ENCODE measurements around the gene HDGF.
A peak's percentile ranks its signal among the peaks of the same experiment; 100 is the strongest.

The HDGF gene

DNA sequence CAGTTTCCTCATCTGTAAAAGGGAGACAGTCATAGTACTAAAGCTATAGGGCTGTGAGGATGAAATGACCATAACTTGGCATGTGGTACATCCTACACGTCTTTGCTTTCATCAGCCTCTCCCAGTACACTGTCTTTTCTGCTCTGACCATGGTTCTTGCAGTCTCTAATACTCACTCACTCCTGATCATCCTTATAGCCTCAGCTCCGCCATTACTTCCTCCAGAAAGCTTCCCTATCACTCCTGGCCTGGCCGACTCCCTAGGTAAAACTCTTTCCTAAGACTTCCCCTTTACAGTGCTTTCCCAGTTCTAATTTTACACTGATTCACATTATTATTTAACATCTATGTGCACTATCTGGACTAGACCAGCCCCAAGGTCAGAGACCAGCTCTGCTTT, 5.6 kb downstream of the HDGF start:
- TF ChIP-seq, protein P1, sequence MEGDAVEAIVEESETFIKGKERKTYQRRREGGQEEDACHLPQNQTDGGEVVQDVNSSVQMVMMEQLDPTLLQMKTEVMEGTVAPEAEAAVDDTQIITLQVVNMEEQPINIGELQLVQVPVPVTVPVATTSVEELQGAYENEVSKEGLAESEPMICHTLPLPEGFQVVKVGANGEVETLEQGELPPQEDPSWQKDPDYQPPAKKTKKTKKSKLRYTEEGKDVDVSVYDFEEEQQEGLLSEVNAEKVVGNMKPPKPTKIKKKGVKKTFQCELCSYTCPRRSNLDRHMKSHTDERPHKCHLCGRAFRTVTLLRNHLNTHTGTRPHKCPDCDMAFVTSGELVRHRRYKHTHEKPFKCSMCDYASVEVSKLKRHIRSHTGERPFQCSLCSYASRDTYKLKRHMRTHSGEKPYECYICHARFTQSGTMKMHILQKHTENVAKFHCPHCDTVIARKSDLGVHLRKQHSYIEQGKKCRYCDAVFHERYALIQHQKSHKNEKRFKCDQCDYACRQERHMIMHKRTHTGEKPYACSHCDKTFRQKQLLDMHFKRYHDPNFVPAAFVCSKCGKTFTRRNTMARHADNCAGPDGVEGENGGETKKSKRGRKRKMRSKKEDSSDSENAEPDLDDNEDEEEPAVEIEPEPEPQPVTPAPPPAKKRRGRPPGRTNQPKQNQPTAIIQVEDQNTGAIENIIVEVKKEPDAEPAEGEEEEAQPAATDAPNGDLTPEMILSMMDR (IDR thresholded peaks at IDR 0.05; ENCODE audit: insufficient read depth, low read depth, low read length, missing control alignments): no peak
- no peak for DNase-seq (ENCODE audit: low read depth)
- peak overlapping the region; percentile 84 for H3K4me3 ChIP-seq (ENCODE audit: low read length)

DNA sequence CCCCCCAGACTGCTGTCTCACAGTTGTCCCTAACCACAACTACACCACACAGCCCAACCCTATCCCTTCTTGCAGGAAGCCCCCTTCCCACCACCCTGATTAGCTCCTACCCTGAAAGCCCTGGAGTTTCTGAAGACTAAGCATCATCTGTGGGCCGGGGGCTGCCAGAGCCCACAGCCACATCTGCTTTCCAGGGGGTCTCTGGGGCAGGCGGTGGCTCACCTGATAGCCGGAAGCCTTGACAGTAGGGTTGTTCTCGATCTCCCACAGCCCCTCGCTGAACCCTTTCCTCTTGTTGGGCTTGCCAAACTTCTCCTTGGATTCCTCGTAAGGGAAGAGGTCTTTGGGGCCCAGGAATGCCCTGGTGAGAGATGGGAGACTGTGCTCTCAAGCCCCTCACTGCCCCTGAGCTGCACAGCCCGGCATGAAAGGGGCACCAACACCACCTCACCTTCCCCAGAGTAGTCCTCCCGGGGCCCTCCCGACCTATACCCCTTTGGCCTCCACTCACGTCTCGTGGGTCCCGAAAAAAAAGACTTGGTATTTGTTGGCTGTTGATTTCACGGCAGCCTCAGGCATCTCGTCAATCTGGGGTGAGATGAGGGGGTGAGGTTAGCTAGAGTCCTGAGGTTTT, 6.6 kb downstream of the HDGF start:
- TF ChIP-seq, protein P1 (IDR thresholded peaks at IDR 0.05; ENCODE audit: insufficient read depth, low read depth, low read length, missing control alignments): no peak
- no peak overlapping the region for H3K4me3 ChIP-seq (ENCODE audit: low read length)
- no peak for DNase-seq (ENCODE audit: low read depth)

- no peak overlapping the region for H3K4me3 ChIP-seq (ENCODE audit: low read length)
- TF ChIP-seq, protein P1 (IDR thresholded peaks at IDR 0.05; ENCODE audit: insufficient read depth, low read depth, low read length, missing control alignments): no peak
- no peak for DNase-seq (ENCODE audit: low read depth)
Observed at GRCh38 chr1:156744344-156744743, 7.1 kb downstream of the HDGF start.

DNA sequence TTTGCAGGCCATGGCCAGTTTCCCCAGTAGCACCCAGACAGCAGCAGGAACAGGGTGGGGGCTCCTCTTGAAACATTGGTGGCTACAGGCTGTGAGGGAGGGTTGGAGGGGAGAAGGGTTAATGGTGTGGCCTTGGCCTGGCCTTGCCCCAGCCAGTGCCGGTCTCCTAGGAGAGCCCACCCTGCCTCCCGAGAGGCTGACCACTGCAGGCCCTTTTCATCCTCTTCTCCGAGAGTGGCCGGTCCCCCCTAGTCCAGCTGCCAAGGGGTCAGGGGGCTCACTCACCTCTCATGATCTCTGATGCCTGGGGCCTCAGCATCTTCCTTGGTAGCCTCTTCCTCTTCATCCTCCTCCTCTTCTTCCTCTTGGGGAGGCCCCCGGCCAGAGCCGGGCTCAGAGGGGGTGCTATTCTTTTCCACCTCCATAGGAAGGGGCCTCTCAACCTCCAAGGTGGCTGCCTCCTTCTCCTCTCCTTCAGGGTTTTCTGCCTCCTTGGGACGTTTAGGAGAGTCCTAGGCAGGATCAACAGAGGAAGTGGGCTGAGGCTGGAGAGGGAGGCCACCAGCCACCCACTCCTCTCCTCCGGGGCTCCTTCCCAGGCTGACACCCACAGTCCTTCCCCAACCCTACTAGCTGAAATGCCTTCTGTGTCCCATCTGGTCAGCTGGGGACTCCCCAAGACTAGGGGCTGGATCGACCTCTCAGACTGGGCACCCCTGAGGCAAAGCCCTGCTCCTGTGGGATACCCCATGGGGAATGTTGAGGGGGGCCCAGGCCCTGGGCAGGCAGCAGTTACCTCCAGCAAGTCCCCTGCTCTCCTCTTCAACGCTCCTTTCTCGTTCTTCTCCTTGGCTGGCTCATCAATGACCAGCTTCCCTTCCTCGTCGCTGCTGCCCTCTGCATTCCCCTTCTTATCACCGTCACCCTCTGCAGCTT, 7.8 kb downstream of the HDGF start:
- DNase-seq (ENCODE audit: low read depth): no peak
- TF ChIP-seq, protein P1 (IDR thresholded peaks at IDR 0.05; ENCODE audit: insufficient read depth, low read depth, low read length, missing control alignments): no peak
- H3K4me3 ChIP-seq (ENCODE audit: low read length): no peak overlapping the region

DNA sequence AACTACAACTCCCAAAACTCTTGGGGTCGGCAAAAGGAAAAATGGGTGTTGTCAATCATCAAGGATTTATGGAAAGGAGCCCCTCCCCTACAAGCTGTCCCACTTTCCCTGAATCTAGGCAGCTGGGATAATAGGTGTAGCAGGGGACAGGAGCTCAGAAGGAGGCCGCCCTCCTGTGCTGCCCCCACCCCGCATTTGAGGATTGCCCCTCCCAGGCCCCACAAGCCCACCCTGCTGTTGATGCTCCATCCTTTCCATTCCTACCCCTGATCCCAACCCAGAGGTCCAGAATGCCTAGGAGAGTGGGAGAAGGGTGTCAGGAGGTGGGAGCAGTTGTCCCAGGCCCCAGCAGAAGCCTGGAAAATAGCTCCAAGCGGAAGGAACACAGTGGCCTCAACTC, 8.7 kb downstream of the HDGF start:
- TF ChIP-seq, protein P1 (IDR thresholded peaks at IDR 0.05; ENCODE audit: insufficient read depth, low read depth, low read length, missing control alignments): no peak
- no peak for DNase-seq (ENCODE audit: low read depth)
- no peak overlapping the region for H3K4me3 ChIP-seq (ENCODE audit: low read length)

GRCh38 chr1:156742017-156742416, 9.5 kb downstream of the HDGF start:
- no peak overlapping the region for H3K4me3 ChIP-seq (ENCODE audit: low read length)
- TF ChIP-seq, protein P1 (IDR thresholded peaks at IDR 0.05; ENCODE audit: insufficient read depth, low read depth, low read length, missing control alignments): no peak
- no peak for DNase-seq (ENCODE audit: low read depth)

Data from epithelial cell of esophagus (primary cell).